GM13977 (cell line): ENCODE data around the gene ZBTB39.
"Not testable (repeated sequence)": the region's sequence is repeated elsewhere in the genome, so short reads cannot be mapped to it uniquely, and the experiment has no call there.

ENCODE experiments used
- DNase-seq: peaks from one replicate; pipeline ENCODE4 v3.0.0; 2012; ENCODE audit warnings: low spot score
- in situ Hi-C: fragments of 300-500 bp; cut with MboI; formaldehyde crosslinking; loops from one replicate; pipeline ENCODE4 v1.12.0; 2022; ENCODE audit warnings: low sequenced_read_pairs, low pct_unique_long_range_greater_than_20kb, mixed read lengths, inconsistent platforms; ENCODE audit not compliant: unreplicated experiment
- TF ChIP-seq, protein P1 (sequence below): IDR thresholded peaks from 2 replicates; pipeline ENCODE4 v1.5.1; 2012; ENCODE audit warnings: mild to moderate bottlenecking, control low read depth; ENCODE audit not compliant: insufficient read depth; ENCODE audit errors: extremely low read depth, missing control alignments

Gene ZBTB39

DNA sequence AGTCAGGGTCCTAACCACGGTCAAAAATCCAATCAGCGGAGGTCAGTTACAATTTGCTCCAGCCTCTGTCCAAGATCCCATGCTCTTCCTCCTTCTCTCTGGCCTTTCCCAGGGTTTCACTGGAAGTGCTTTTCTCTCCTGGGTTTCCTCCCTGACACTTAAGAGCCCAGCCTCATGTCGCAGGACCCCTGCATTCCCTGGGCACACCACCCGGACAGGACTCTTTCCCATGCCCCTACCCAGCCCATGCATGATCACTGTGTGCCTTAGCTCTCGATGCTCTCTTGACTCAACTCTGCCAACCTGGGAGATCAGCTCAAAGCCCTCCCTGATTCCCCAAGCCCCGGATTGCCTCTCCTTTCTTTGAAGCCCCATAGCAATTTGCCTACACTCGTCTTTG is 25.4 kb upstream of the ZBTB39 start:
- no peak for DNase-seq
- TF ChIP-seq, protein P1, sequence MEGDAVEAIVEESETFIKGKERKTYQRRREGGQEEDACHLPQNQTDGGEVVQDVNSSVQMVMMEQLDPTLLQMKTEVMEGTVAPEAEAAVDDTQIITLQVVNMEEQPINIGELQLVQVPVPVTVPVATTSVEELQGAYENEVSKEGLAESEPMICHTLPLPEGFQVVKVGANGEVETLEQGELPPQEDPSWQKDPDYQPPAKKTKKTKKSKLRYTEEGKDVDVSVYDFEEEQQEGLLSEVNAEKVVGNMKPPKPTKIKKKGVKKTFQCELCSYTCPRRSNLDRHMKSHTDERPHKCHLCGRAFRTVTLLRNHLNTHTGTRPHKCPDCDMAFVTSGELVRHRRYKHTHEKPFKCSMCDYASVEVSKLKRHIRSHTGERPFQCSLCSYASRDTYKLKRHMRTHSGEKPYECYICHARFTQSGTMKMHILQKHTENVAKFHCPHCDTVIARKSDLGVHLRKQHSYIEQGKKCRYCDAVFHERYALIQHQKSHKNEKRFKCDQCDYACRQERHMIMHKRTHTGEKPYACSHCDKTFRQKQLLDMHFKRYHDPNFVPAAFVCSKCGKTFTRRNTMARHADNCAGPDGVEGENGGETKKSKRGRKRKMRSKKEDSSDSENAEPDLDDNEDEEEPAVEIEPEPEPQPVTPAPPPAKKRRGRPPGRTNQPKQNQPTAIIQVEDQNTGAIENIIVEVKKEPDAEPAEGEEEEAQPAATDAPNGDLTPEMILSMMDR = no peak
- in situ Hi-C loops = no loop called here

DNA sequence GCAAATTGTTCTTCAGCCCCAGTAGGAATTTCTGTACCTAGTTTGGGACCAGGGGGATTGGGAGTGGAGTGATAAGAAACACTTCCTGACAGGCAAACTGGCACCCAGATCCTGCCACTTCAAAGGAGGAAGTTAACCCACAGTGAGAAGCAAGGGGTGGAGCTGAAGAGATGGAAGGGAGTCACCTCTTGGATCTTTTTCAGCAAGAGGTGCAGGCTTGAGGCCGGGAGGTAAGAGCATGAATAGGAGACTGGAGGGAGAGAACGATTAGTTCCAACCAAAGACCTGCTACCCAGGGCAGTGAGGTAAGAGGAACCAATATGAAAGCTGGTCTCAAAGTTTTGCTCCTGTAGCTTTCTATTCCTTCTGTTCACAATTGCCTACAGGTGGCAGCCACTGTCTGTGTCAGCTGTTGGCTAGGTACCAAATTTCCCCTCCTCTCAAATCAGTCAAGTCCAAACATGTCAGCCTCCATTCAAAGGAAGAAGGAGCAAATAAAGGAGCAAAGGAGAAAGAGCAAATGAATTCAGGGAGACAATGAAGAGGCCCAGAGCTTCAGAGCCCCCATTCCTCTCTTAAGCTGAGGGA is 24.9 kb upstream of the ZBTB39 start:
- TF ChIP-seq, protein P1 = peak; percentile 30
- in situ Hi-C loops = no loop called here

DNA sequence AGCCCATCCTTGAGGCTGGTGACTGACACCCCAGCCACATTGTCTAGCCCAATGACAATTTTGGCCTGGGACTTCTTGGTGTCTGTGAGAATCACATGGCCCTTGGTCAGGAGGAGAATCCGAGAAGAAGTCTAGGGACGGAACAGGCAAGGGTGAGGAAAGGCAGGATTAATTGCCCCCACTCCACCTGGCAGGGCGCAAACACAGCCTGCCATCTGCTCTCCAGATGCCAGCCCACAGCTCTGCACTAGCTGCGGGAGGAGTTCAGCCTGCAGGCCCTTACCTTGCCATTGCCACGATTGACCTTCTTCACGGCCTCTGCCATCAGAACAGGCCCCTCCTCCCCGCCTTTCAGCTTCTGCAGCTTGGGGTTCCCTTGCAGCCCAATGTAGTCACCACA is 23.1 kb upstream of the ZBTB39 start:
- in situ Hi-C loops = no loop called here
- no peak for DNase-seq
- TF ChIP-seq, protein P1 = no peak

More for the DNA sequence above, 24.9 kb upstream of the ZBTB39 start:
- DNase-seq = peak; percentile 47

DNA sequence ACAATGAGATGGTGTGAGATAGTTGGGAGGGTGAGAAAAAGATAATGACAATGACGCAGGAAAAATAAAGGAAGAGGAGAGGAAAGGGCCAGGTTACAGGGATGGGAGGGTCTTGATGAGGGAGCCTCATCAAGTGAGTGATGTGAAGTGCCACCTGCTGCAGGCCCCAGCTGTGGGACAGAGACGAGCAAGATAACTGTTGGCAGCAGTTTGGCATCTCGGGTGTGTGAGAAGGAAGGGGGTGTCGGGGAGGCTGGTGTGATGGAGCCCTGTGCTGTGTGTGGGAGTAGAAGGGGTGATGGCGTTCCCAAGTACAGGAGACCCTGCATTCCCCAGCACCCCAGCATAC is 21.4 kb upstream of the ZBTB39 start:
- TF ChIP-seq, protein P1 = no peak
- in situ Hi-C loops = no loop called here
- no peak for DNase-seq

DNA sequence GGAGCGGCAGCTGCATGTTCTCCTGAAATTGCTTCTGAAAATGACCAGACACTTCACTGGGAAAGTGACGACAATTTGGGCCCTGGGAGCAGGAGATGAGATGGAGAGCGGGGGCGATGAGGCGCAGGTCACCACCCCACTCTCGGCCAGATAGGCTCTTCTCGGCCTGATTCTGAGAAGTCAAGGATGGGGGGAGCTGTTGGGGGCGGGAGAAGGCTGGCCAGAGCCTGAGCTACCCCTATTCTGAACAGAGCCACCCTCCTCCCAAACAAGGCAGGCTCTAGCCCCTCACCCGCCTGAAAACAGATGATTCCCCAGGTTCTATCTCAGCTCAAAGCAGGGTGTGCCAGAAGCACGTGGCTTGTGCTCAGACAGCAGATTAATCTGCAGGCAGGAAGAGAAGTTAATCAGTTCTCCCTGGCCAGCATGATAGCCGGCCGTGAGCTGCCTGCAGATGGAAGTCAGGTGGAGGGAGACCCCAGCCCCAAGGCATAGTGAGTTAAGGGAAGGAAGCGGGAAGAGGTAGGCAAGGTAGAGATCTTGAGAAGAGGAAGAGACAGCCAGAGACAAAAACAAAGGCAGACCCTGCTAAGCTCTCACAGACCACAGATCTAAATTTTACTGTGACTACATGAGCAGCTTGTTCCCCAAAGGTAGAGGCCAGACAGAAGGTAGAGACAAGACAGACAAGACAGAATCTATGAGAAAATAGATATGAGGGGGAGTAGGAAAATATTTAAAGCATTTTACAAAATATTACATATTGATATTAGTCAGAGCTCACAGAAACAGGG is 20.9 kb upstream of the ZBTB39 start:
- in situ Hi-C loops = no loop called here
- TF ChIP-seq, protein P1 = no peak
- DNase-seq = no peak

DNA sequence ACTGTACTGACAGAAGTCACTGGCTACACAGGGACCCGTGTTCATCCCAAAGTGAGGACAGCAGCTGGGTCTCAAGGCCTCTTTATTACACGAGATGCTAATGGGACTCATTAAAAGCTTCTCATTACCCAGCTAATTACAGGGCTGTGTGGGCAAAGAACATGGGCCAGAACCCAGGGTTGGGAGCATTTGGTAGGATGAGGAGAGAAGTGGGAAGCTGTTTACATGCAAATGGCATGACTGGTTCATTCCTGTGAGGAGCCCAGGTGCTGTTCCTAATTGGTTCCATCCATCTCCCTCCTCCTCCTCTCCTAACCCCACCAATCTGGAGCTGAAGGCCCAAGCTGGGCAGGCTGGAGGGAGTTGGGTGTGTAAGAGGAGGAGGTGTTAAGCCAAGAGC is 18.9 kb upstream of the ZBTB39 start:
- TF ChIP-seq, protein P1 = no peak
- no peak for DNase-seq
- in situ Hi-C loops = no loop called here

DNA sequence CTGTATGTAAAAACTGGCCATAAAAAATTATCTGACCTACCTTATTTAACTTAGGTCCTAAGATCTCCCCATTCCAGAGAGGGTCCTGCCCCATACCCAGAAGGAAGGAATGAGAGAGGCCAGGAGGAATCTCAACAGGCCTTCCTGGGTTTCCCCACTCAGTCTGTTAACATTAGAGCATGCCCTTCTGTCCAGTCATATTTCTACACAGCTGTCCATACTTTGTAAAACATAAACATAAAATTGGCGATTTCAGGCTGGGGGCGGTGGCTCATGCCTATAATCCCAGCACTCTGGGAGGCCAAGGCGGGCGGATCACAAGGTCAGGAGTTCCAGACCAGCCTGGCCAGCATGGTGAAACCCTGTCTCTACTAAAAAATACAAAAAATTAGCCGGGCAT is 16.0 kb upstream of the ZBTB39 start:
- DNase-seq, in situ Hi-C loops: not testable (repeated sequence)
